Esophagus squamous epithelium (tissue), 4 donors: ENCODE measurements around the gene LRRC49.

ENCODE experiments used
- CTCF ChIP-seq, 6 experiments: fragments of 450-650 bp in 4 of 6; fragments of 200-600 bp in 2 of 6; sonication (generic) in 2 of 6; IDR thresholded peaks; one replicate each; pipeline ENCODE4 v1.5.1; 2016 to 2019; ENCODE audit warnings: antibody characterized with exemption in 6 of 6, mild to moderate bottlenecking in 4 of 6, moderate library complexity in 4 of 6
- POLR2A ChIP-seq, 4 donors: fragments of 450-650 bp; IDR thresholded peaks; one replicate each; pipeline ENCODE4 v1.6.1; 2017; ENCODE audit warnings: antibody characterized with exemption in 4 of 4, mild to moderate bottlenecking in 4 of 4, moderate library complexity in 3 of 4

GRCh38 chr15:71042356-71042922 is 149.8 kb downstream of the LRRC49 start:
- TF ChIP-seq CTCF (IDR thresholded peaks at IDR 0.05), result no peak
- TF ChIP-seq POLR2A (IDR thresholded peaks at IDR 0.05), result no peak
